ENCODE measurements around the gene FAM217B.

Gene FAM217B, protein sequence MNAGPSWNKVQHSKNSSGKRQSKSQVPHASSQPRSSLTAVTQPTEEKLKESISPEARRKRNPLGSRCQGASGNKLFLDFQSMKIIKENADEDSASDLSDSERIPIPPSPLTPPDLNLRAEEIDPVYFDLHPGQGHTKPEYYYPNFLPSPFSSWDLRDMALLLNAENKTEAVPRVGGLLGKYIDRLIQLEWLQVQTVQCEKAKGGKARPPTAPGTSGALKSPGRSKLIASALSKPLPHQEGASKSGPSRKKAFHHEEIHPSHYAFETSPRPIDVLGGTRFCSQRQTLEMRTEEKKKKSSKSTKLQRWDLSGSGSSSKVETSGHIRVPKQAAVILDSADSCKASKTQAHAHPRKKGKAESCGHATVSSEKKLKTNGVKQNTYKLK

GRCh38 chr20:59940129-59940955 lies at the start of gene FAM217B, which contains the start of gene PPP1R3D:
Gene FAM217B, plus strand, starts transcription at chr20:59940389. Its CDS starts 3,555 bp downstream, at chr20:59943944.
Gene PPP1R3D, minus strand, starts transcription at chr20:59940305. Its CDS starts 374 bp downstream, at chr20:59939931.
- DNase-seq: peak; percentile 86

GRCh38 chr20:59891581-59891980 lies 48.6 kb upstream of the FAM217B start:
- no peak for DNase-seq

GRCh38 chr20:59895908-59896307 lies 44.3 kb upstream of the FAM217B start:
- no peak for DNase-seq

DNA sequence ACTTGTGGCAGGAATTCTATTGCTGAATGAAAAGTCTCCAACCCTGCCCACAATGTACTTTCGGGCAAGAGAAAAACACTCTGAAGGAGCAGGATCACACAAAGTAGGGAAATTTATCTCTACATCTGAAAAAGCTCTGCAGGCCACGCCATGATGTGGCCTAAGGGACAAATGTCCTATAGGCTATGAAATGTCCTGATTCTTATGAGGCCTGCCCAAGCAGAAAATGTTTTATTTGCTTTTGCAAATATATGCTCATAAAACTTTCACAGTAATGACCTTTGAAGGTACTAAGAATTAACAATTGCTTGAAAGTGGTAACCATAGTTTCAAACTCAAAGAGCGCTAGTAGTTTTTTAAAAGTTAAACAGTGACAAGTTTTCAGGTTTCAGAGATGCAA lies 37.7 kb upstream of the FAM217B start:
- no peak for DNase-seq

DNA sequence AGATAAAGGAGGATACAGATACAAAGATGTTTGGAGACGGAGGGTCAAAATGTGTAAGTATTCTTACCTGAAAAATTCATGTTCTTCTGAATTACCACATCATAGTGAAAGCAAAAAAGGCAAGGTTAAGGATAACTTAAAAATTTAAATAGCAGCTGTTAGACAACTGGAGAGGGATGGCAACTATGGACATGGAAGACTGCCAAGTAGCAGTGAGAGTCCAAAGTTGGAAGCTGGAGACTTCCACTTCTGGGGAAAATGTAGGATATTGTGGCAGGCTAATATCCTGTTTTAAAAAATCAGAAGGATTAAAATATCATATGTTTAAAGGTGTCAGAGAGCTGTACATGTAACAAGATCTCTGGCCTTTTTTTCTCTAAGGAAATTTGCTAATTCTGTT lies 36.6 kb upstream of the FAM217B start:
- no peak for DNase-seq

GRCh38 chr20:59908855-59909254 lies 31.3 kb upstream of the FAM217B start:
- DNase-seq: no peak

- no peak for DNase-seq
These were observed 29.1 kb upstream of the FAM217B start for GRCh38 chr20:59911041-59911440.

GRCh38 chr20:59912609-59913008 lies 27.6 kb upstream of the FAM217B start:
- DNase-seq: no peak

DNA sequence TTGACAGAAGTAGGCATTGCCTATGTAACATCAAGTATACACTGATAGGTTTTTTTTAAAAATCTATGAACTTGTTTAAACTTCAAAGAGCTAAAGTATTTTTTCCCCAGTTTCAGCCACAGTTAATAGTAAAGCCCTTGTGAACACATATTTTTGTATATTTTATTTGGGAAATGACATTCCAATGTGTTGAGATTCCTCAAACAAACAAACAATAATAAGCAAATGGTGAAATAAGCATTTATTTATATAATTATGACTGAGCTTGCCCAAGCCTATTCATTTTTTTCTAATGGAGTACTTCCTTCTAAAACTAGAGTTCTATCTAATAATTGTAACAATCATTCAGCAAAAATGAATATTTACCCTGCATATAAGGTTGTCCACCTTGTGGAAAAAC lies 19.2 kb upstream of the FAM217B start:
- DNase-seq: no peak

DNA sequence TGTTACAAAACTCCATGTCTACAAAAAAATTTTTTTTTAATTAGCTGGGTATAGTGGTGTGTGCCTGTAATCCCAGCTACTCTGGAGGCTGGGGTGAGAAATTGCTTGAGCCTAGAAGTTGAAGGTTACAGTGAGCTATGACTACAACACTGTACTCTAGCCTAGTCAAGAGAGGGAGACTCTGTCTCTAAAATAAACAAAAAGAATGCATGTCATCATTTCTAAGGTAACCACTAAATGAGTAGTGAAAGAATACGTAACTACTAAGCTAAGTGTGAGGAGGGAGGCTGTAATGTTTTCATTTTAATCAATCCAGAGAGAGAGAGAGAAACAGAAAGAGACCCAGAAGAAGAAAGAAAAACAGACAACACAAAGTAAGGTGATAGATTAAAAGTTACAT lies 16.7 kb upstream of the FAM217B start:
- DNase-seq: no peak

DNA sequence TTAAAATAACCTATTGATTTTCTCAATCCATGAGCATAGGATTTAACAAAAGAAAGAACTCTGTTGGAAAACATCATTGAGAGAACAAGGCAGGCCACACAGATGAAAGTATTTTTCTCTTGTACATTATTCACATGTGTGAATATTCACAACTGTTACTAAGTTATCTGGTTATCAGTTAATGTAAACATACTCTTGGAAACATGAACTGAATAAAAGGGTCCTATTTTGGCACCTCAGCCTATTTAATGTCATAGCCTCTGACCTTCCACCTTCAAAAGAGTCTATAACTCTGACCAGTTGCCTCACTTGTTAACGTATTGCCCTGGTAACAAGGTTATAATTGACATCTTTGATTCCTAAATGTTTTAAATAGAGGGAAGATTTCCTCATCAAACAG lies 14.8 kb upstream of the FAM217B start:
- no peak for DNase-seq

- DNase-seq: no peak
These were observed 14.3 kb upstream of the FAM217B start for GRCh38 chr20:59925899-59926298.

GRCh38 chr20:59931511-59932312 lies 8.5 kb upstream of the FAM217B start:
- DNase-seq: no peak

DNA sequence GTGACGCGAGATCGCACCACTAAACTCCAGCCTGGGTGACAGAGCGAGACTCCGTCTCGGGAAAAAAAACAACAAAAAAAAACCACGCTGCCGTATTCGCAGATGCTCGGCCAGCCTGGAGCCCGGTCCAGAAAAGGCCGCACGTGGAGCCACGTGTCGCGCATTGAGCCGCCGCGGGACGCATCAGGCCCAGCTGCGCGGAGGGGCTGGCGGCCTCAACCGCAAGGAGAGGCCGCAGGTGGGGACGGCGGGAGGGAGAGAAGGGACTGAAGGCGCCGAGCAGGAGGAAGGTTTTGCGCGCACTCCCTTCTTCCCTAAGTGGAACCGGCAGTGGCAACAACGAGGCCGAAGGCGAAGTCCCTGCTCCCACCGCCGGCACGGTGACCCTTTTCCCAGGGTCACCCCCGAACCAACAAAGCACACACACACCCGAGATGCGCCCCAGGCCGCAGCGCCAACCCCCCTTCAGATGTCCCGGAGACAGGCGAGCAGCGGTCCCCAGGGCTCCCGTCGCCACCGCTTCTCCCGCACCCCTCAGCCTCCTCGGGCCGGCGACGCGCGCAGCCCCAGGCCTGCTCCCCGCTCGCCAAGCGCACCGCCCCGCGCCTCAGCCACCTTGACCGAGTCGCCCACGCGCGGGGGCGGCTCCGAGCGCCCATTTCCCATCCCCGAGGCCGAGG lies 7.4 kb upstream of the FAM217B start:
- DNase-seq: no peak

- no peak for DNase-seq
These were observed 6.8 kb upstream of the FAM217B start, which contains the start of gene SYCP2 for GRCh38 chr20:59933296-59933848. Gene SYCP2, minus strand, starts transcription at chr20:59933637. Its CDS starts 11,224 bp downstream, at chr20:59922413.

GRCh38 chr20:59933849-59934585 lies 6.2 kb upstream of the FAM217B start:
- DNase-seq: peak; percentile 49

DNA sequence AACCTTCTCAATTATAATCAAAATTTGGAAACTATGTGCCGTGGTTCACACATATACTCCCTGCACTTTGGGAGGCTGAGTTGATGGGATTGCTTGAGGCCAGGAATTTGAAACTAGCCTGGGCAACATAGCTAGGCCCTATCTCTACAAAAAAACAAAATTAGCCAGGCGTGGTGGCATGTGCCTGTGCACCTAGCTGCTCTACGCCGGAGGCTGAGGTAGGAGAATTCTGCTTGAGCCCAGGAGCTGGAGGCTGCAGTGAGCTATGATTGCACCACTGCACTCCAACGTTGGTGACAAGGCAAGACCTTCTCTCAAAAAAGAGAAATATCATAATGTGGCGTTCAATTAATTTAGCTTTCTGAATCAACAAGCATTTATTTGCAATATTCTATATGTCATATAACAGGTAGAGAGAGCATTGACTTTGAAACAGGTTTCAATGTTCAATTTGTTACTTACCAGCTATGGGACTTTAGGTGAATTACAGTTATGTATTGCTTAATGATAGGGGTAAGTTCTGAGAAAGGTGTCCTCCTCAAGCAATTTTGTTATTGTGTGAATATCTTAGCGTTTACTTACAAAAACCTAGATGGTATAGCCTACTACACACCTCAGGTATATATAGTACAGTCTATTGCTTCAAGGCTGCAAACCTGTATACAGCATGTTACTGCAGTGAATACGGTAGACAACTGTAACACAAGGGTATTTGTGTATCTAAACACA lies 4.6 kb upstream of the FAM217B start:
- DNase-seq: no peak

DNA sequence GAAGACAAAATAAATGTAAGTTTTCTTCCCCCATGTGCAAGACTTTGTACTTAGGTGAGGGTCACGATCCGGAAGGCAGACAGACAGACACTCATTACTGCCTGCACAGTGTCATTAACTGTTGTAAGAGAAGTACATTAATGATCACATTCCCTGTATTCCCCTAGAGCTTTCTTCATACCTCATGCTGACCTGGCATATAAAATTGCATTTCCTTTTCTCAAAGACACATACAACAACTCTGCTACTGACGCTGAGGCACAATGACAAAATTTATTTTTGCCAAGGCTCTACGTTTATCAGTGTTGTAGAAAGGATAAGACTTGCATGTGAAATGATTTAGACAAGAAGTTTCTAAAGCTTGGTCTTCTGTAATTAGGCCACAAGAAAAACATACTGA lies 3.8 kb upstream of the FAM217B start:
- DNase-seq: no peak

GRCh38 chr20:59937150-59937549 lies 3.0 kb upstream of the FAM217B start:
- no peak for DNase-seq

- DNase-seq: peak; percentile 26
These were observed 2.0 kb upstream of the FAM217B start for GRCh38 chr20:59938221-59938620.

DNA sequence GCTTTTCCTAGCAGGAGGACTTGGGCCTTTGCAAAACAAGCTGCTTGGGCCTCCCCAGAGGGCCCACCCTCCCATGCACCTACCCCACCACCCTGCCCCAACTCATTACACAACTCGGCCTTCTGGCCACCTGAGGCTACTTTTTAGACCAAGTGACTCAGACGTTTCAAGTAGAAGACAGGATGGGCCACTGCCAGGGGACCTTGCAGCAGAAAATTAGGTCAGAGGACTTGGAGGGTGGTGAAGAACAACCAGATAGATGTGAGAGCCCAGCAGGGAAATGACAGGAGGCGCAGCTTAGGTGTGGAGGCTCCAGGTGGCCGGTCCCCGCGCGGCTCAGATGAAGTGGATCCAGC lies 1.5 kb upstream of the FAM217B start:
- no peak for DNase-seq
